ENCODE results near the gene BTNL8.

The BTNL8 gene

GRCh38 chr5:180898621-180899246 is at the start of gene BTNL8:
Gene BTNL8 (plus strand): TSS chr5:180899159. CDS start chr5:180899311, 152 bp downstream.
- DNase-seq = no peak

- DNase-seq = no peak
Measured at GRCh38 chr5:180849827-180850226, 49.1 kb upstream of the BTNL8 start.

GRCh38 chr5:180850434-180851078 is 48.4 kb upstream of the BTNL8 start:
- DNase-seq = no peak

GRCh38 chr5:180852495-180852894 is 46.5 kb upstream of the BTNL8 start:
- DNase-seq = no peak

GRCh38 chr5:180853121-180853847 is 45.7 kb upstream of the BTNL8 start:
- DNase-seq = no peak

- no peak for DNase-seq
Measured at GRCh38 chr5:180853848-180854176, 45.1 kb upstream of the BTNL8 start.

- no peak for DNase-seq
Measured at GRCh38 chr5:180858586-180858985, 40.4 kb upstream of the BTNL8 start.

- peak; percentile 66 to 70 for DNase-seq
Measured at GRCh38 chr5:180860273-180860886, 38.6 kb upstream of the BTNL8 start.

GRCh38 chr5:180860887-180861822 is 37.8 kb upstream of the BTNL8 start, which contains the start of gene ZFP62:
Gene ZFP62 (minus strand): TSS chr5:180861276. CDS start chr5:180861219, 57 bp downstream.
- DNase-seq = peak; percentile 86 to 89

GRCh38 chr5:180862645-180863044 is 36.3 kb upstream of the BTNL8 start:
- DNase-seq = no peak

- DNase-seq = no peak
Measured at GRCh38 chr5:180865981-180866695, 32.8 kb upstream of the BTNL8 start.

- no peak for DNase-seq
Measured at GRCh38 chr5:180866985-180867384, 32.0 kb upstream of the BTNL8 start.

- peak; percentile 71 to 92 for DNase-seq
Measured at GRCh38 chr5:180868960-180869359, 30.0 kb upstream of the BTNL8 start.

- DNase-seq = no peak
Measured at GRCh38 chr5:180869587-180869986, 29.4 kb upstream of the BTNL8 start.

GRCh38 chr5:180870276-180871068 is 28.5 kb upstream of the BTNL8 start:
- DNase-seq = no peak

GRCh38 chr5:180872419-180872818 is 26.5 kb upstream of the BTNL8 start:
- no peak for DNase-seq

- DNase-seq = peak; percentile 85 to 90
Measured at GRCh38 chr5:180873615-180874520, 25.1 kb upstream of the BTNL8 start.

GRCh38 chr5:180874804-180875582 is 24.0 kb upstream of the BTNL8 start:
- DNase-seq = no peak

GRCh38 chr5:180875860-180876426 is 23.0 kb upstream of the BTNL8 start:
- no peak for DNase-seq
